Measurements from ENCODE around the gene TPMT.

TPMT gene

DNA sequence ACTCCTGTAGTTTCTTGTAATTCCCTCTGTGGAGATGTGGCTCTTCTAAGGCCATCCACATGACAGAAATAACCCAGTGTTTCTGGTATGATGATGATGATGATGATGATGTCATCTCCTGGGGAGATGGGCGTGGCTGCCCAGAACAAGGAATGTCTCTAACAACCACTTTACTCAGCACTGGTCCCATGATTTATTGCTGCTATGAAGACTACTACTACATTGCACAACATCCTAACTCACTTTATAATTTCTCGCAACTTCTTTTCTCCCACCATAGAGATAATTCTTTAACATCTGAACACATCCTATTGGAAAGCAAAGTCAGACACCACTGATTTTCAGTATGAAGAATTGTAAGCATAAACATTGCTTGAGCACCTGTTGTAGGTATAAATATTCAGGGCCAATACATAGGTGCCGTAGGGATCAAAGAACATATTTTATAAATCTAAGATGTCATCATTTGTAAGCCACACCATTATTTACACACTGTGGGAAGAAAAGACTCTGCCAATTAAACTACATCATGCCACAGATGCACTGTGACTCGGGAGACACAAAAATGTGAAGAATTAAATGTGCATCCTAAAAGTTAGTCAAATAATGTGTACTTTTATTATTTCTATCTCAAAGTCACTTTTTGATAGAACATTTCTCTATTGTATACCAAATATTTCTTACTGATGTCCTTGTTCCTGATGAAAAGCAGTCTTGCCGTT lies 6.4 kb downstream of the TPMT start:
- DNase-seq (ENCODE audit: low read depth): peak; percentile 92
- TF ChIP-seq, protein P1, sequence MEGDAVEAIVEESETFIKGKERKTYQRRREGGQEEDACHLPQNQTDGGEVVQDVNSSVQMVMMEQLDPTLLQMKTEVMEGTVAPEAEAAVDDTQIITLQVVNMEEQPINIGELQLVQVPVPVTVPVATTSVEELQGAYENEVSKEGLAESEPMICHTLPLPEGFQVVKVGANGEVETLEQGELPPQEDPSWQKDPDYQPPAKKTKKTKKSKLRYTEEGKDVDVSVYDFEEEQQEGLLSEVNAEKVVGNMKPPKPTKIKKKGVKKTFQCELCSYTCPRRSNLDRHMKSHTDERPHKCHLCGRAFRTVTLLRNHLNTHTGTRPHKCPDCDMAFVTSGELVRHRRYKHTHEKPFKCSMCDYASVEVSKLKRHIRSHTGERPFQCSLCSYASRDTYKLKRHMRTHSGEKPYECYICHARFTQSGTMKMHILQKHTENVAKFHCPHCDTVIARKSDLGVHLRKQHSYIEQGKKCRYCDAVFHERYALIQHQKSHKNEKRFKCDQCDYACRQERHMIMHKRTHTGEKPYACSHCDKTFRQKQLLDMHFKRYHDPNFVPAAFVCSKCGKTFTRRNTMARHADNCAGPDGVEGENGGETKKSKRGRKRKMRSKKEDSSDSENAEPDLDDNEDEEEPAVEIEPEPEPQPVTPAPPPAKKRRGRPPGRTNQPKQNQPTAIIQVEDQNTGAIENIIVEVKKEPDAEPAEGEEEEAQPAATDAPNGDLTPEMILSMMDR (IDR thresholded peaks at IDR 0.05; ENCODE audit: control insufficient read depth, insufficient read depth, low read depth, low read length, missing control alignments): no peak
- no peak overlapping the region for H3K4me3 ChIP-seq (ENCODE audit: control insufficient read depth, low read depth, low read length)

GRCh38 chr6:18147616-18148015 lies 7.3 kb downstream of the TPMT start:
- H3K4me3 ChIP-seq (ENCODE audit: control insufficient read depth, low read depth, low read length): no peak overlapping the region
- TF ChIP-seq, protein P1 (IDR thresholded peaks at IDR 0.05; ENCODE audit: control insufficient read depth, insufficient read depth, low read depth, low read length, missing control alignments): no peak
- no peak for DNase-seq (ENCODE audit: low read depth)

DNA sequence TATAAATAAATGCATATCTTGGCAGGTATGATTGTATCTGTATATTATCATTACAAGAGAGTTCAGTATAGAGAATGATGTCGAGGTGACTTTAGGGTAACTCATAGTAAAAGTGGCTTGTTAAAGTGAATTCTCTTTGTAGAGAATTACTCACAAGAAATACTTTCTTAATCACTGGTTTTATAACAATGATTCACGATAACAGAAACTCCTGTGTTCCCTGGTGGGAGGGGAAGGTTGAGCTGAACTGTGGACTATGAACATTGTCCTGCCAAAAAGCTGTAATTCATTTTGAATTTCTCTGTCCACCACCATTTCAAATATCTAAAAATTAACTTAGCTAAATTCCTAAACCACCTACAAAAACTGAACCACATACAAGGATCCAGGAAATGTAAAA lies 7.7 kb downstream of the TPMT start:
- TF ChIP-seq, protein P1 (IDR thresholded peaks at IDR 0.05; ENCODE audit: control insufficient read depth, insufficient read depth, low read depth, low read length, missing control alignments): no peak
- peak; percentile 58 for DNase-seq (ENCODE audit: low read depth)
- H3K4me3 ChIP-seq (ENCODE audit: control insufficient read depth, low read depth, low read length): no peak overlapping the region

GRCh38 chr6:18142591-18142861 lies 12.4 kb downstream of the TPMT start:
- no peak overlapping the region for H3K4me3 ChIP-seq (ENCODE audit: control insufficient read depth, low read depth, low read length)
- TF ChIP-seq, protein P1 (IDR thresholded peaks at IDR 0.05; ENCODE audit: control insufficient read depth, insufficient read depth, low read depth, low read length, missing control alignments): no peak
- DNase-seq (ENCODE audit: low read depth): no peak

DNA sequence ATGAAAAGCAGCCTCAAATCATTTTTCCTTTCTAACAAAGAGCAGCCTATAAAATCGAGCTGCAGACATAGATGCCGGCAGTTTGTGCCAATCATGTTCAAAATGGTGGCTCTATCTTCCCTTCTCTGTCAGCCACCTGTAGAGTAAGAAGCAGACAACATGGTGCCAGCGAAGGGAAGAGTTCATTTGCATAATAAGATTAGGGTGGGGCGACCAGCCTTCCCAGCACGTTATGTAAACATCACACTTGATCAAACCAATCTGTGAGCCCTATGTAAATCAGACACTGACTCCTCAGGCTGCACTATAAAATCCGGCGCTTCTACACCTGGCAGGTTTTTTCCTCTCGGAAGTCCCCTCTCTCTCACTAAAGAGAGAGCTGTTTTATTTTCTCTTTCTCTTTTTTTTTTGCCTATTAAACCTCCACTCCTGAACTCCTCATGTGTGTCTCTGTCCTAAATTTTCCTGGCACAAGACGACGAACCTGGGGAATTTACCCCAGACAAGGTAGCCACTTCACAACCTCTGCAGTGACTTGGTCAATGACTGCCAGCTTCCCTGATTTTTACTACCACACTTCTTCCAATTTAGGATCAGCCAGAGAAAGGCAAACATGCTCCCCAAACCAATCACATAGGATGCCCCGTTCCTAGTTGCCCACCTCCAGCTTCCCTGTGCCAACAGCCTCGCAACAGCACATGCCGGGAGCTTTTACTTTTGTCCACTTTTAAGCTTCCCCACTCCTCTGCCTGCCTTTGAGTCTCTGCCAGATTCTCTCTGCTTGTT lies 12.9 kb downstream of the TPMT start:
- TF ChIP-seq, protein P1 (IDR thresholded peaks at IDR 0.05; ENCODE audit: control insufficient read depth, insufficient read depth, low read depth, low read length, missing control alignments): no peak
- no peak for DNase-seq (ENCODE audit: low read depth)
- H3K4me3 ChIP-seq (ENCODE audit: control insufficient read depth, low read depth, low read length): no peak overlapping the region

GRCh38 chr6:18139935-18140621 lies 14.8 kb downstream of the TPMT start:
- H3K4me3 ChIP-seq (ENCODE audit: control insufficient read depth, low read depth, low read length): no peak overlapping the region
- TF ChIP-seq, protein P1 (IDR thresholded peaks at IDR 0.05; ENCODE audit: control insufficient read depth, insufficient read depth, low read depth, low read length, missing control alignments): no peak
- no peak for DNase-seq (ENCODE audit: low read depth)
